Endometrium (tissue), 2 donors: ENCODE measurements around the gene GOSR2.
"Not testable (repeated sequence)": the region's sequence is repeated elsewhere in the genome, so short reads cannot be mapped to it uniquely, and the experiment has no call there.

Experiments
- FAIRE-seq: peaks from 2 replicates; lab custom pipeline; 2012; peaks lifted over from hg19 to GRCh38; lab: Jason Lieb, UNC
- donor health status: control.
- donor health status: control.

GOSR2 gene

DNA sequence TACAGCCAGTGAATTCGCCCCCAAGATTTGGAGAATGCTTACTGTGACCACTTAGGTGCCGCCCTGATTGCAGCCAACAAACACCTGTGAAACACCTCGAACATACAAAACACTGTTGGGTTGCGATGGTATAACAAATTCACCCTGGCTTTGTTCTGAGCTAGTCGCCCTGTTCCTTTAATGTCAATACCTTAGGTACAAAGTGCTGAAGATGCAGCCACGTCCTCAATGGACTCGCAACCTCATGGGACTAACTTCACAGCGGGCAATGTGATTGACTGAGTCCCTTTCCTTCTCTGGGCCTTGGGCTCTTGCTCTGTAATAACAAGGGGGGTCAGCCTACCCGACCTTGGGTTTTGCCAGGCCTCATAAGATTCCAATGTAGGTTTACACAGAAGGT is 28.9 kb upstream of the GOSR2 start:
- FAIRE-seq, result no peak

DNA sequence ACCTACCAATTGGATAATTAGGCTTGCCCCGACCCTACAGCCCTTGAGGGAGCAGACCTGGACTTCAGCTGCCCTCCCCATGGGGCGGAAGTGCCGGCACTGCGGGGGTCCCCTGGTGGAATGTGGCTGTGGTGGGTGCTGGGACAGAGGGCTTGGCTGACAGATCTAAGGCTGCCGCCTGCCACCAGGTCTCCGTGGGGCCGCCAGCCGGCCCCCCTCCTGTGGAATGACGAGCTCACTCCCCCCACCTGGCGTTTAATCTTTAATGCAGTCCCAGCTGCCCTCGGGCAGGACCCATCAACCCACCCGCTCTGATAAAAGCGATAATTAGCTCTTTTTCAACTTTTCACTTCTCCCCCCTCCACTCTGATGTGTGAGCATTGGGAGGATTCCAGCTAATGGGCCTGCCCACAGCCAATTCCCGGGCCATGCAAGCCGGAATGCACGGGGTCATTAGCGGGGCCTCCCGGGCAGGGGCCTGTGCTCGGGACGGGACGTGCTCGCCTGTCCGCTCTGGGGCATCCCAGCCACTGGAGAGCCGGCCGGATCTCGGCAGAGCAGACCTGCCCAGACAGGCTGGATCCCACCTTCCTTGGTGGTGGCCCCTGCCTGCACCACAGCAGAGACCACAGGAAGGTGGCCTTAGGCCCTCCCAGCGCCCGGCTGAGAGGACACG is 28.3 kb upstream of the GOSR2 start:
- no peak for FAIRE-seq

DNA sequence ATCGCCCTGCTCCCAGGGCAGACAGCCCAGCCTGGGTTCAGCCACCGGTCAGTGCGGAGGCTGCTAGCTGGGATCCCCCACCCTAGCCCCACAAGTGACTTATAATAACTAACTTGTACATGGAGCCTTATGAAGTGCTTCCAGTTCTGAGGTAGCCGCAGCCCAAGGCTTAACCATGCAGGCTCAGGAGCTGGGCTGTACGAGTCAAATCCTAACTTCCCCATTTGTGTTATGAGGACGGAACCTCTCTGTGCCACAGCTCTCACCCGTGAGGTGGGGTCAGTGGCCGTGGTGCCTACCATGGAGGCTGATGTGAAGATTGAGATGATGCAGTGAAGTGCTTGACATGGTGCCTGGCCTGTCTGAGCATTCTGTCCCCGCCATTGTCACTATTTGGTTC is 27.8 kb upstream of the GOSR2 start:
- FAIRE-seq, result no peak

DNA sequence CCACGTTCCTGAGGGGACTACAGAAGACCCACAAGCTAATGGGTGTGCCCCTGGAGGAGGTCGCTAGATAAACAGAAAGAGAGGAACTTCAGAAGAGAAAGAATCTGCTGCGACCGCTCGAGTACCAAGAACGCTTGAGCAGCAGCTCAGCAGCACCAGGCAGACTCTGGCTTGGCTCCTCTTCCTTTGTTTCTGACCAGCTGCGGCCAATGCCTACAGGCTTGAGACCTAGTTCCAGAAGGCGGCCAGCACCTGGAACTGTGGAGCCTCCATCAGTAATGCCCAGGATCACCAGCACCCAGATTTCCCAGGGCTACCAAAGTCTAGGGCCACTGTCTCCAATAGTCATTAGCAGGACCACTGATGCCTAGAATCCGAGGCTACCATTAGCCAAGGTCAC is 26.0 kb upstream of the GOSR2 start:
- no peak for FAIRE-seq

DNA sequence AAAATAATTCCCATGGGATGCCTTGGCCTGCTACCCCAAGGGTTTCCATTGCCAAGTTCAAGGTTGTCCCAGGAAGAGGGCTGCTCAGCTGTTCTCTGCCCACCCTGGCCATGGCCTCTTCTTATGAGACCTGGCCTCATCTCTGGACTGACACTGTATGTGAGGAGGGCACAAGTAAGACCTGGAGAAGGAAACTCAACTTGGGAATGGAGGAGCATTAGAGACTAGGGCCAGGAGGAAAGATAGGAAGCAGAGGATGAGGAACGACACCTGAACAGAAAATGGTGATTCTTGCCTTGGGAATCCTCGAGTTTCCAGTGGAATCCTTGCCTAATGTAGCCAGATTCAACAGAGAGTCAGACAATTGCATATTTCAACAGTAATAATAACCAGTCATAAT is 24.6 kb upstream of the GOSR2 start:
- no peak for FAIRE-seq

DNA sequence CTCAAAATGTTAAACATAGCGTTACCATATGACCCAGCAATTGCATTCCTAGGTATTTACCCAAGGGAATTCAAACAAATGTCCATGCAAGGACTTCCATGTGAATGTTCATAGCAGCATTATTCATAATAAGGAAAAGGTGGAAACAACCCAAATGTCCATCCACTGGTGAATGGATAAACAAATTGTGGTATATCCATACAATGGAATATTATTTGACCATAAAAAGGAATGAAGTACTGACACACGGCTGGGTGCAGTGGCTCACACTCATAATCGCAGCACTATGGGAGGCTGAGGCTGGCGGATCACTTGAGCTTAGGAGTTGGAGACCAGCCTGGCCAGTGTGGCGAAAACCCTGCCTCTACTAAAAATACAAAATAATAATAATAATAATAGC is 24.1 kb upstream of the GOSR2 start:
- no peak for FAIRE-seq

DNA sequence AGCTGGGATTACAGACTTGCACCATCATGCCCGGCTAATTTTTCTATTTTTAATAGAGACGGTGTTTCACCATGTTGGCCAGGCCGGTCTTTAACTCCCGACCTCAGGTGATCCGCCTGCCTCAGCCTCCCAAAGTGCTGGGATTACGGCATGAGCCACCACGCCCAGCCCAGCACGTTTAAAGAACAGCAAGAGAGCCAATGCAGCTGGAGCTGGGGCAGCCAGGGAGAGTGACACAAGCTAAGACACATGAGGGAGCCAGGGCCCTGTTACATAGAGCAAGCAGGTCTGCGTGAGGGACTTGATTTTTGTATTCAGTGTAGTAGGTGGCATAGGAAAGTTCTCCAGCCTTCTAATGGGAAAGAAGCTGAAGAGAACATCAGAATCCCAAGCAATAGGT is 21.7 kb upstream of the GOSR2 start:
- FAIRE-seq, result no peak

DNA sequence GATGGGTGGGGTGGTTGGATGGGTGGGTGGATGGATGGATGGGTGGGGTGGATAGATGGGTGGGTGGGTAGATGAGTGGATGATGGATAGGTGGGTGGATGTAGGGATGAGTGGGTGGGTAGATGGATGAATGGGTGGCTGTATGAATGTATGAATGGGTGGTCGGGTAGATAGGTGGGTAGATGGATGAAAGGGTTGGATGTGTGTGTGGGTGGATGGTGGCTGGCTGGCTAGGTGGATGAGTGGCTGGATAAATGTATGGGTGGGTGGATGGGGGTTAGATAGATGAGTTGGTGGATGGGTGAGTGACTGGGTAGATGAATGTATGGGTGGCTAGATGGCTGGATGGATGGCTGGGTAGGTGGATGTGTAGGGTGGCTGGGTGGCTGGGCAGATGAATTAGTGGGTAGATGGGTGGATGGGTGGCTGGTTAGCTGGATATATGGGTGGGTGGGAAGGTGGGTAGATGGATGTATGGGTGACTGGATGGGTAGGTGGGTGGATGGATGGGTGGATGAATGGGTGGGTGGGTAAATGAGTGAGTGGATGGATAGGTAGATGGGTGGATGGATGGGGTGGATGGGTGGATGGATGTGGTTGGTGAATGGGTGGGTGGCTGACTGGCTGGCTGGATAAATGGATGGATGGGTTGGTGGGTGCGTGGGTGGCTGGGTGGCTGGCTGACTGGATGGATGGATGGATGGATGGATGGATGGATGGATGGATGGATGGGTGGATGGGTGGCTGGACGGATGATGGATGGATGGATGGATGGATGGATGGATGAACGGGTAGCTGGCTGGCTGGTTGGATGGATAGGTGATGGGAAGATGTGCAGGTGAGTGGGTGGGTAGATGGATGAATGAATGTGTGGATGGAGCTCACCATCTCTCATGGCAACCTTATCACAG is 18.9 kb upstream of the GOSR2 start:
- FAIRE-seq, result no peak

DNA sequence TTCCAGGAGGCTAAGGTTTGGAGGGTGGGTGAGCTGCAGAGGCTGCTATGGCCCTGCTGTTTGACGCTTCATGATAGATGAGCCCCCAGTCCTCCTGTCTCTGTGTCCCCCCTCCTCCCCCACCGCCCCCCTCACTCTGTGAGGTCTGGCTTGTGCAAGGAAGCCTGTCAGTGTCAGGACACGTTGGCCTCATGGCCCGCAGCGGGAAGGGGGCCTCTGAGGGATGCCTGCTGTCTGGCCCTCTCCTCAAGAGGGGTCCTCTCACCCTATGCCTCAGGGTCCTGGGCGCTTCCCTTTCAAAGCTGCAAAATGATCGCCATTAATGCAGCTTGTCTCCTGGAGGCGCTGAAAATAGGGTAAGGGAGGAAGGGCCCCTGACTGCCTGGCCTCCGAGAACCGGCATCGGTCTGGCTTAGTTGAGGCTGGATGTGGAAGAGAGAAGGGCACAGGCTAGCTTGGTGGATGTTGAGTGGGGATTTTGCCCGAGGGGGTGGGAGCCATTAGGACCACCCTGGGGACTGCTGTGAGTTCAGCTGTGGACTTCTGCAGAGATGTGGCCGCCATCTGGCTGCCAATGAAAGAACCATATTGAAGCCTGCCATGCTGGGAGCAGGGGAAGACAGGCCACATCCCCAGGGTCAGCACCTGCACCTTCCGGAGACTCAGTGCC is 14.8 kb upstream of the GOSR2 start:
- no peak for FAIRE-seq

DNA sequence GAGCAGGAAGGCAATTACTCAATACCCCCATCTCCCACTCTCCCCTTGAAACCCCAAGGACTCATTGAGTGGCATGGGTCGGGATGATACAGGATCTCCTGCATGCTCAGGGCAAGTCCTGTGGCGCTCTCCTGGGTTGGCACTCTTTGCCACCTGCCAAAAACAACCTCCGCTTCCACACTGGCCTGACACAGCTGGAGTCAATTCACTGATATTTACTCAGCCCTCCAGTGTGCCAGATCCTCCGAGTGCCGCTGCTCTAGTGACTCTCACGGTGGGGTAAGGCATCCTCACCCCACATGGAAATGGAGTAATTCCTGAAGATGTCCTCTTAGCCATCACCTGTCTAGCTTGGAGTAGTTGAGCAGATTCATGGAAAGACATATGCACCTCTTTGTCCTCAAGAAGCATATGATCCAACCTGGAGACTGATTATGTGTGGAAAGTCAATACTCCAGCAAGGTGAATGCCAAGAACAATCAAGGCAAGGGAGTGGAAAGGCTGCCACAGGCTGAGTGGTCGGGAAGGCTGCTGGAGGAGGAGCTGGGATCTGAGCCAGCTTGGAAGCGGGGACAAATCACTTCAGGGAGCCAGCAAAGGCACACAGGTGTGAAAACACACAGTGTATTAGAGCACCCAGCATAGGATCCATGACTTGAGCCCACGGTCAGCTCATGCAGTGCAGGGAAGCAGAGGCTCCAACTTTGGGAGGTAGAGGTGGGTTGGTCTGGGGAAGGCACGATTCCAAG is 12.6 kb upstream of the GOSR2 start:
- FAIRE-seq, result no peak

DNA sequence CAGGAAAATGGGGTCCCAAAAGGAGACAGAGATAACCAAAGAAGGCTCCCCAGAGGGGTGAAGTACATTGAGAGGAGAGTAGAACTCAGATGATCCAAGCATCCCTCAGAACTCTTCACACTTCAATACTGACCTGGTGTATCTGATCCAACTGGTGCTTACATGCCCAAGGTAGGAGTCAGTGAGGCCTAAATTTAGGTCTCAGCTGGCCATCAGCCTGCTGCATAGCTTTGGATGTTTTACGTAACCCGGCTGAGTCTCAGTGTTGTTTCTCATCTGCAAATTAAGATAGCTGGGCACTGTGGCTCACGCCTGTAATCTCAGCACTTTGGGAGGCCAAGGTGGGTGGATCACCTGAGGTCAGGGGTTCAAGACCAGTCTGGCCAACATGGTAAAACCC is 11.6 kb upstream of the GOSR2 start:
- FAIRE-seq, result no peak

DNA sequence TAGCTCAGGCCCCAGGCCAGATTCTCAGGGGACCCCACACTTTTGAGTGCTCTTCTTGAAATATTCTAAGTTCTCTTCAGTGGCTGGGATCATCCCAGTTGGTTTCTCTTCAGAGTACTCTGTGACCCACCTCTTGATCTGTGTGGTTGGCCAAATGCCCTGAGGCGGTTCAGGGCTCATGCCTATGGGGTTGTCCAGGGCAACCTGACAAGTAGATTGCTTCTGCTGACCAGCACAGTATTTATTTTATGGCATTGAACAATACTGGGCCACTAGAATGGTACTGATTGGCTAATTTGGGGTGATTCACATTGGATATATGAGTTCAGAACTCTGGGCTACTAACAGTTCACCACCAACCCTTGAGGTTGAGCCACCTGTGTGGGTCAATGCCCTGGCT is 7.4 kb upstream of the GOSR2 start:
- FAIRE-seq, result no peak

DNA sequence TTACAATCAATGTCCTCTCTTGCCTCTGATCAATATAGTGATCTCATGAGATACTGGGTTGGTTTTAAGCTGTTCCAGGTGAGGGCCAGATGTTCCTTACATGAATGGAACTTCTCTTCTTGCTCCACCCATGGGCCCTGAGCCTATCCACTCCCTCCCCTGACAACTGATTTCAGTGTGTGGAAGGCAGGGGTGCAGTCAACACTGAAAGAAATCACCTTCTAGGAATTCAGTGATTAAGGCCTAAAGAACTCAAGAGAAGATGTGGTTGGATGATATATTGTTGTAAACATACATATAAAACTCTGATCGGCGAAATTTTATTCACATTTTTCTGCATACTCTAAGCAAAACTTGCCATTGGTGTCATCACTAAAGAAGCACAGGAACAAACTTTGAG is 6.7 kb upstream of the GOSR2 start:
- no peak for FAIRE-seq

DNA sequence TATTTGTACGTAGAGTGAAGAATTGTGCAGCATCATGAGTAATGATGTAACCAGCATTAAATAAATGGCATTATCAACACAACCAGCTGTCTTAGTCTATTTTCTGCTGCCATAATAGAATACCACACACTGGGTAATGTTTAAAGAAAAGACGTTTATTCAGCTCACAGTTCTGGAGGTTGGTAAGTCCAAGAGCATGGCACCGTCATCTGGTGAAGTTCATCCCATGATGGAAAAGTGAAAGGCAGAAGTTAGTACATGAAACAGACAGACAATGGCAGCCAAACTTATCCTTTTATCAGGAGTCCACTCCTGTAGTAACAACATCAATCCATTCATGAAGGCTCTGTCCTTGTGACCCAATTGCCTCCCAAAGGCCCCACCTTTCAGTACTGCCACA is 6.3 kb upstream of the GOSR2 start:
- no peak for FAIRE-seq

DNA sequence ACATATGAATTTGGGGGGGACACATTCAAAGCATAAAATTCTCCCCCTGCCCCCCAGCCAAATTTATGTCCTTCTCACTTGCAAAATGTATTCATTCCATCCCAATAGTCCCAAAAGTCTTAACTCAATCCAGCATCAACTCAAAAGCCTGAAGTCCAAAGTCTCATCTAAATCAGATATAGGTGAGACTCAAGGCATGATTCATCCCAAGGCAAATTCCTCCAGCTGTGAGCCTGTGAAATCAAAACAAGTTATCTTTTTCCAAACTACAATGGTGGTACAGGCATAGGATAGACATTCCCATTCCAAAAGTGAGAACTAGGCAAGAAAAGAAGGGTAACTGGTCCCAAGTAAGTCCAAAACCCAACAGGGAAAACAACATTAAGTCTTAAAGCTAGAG is 5.9 kb upstream of the GOSR2 start:
- FAIRE-seq, result no peak

DNA sequence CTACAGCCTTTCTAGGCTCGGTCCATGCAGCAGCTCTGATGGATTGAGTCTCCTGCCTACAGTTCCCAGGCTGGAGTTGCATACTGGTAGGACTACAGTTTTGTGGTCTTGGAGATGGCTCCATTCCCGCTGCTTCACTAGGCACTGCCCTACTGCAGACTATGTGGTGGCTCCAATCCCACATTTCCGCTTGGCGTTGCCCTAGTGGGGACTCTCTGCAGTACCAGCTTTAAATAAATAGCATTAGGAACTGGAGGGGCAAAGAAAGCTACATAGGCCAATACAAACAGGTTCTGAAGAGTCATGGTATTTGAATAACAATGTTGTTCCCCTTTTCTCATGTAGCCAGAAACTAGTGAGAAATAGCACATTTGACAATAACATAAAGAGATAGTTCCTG is 5.4 kb upstream of the GOSR2 start:
- FAIRE-seq, result no peak

DNA sequence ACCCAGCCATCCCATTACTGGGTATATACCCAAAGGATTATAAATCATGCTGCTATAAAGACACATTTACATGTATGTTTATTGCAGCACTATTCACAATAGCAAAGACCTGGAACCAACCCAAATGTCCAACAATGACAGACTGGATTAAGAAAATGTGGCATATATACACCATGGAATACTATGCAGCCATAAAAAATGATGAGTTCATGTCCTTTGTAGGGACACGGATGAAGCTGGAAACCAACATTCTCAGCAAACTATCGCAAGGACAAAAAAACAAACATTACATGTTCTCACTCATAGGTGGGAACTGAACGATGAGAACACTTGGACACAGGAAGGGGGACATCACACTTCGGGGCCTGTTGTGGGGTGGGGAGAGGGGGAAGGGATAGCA is 998 bp upstream of the GOSR2 start:
- FAIRE-seq, result not testable (repeated sequence)

DNA sequence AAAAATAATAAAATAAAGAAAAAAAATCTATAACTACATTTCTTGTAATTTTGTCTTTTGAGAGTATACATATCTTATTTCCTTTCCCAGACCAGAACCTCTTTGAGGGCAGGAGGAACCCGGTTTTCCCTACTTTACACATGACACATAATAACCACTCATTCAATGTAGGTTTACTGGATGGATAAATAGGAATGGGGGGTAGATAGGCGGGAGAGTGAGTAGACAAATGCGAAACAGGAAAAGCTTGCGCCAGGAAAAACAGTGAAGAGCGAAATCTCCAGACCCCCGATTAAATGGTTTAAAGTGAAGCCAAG is 515 bp upstream of the GOSR2 start:
- FAIRE-seq, result no peak

DNA sequence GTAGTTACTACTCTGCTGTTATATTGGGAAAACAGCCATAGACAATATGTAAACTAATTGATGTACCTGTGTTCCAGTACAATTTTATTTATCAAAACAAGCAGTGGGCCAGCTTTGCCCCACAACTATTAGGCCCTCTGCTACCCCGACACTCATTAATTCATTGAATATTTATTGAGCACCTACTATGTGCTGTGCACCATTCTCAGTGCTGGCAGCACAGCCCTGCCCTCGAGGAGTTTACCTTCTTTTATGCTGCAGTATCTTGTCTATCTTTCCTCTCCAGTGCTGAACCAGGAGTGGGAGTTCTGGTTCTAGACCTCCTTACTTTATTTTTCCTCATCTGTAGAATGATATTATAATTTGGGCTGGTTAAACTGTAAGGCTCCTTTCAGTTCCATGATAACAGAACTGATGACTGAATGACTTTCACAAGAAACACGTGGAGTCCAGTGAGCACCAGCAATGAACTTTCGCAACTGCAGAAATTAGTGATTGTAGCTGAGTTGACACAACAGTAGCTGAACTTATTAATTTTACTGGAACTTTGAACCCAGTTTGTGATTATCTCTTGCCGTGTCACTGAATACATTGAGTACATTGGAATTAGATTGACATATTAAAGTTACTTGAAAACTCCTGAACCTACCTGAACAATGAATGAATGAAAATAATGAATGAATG is 2.4 kb downstream of the GOSR2 start:
- FAIRE-seq, result no peak

DNA sequence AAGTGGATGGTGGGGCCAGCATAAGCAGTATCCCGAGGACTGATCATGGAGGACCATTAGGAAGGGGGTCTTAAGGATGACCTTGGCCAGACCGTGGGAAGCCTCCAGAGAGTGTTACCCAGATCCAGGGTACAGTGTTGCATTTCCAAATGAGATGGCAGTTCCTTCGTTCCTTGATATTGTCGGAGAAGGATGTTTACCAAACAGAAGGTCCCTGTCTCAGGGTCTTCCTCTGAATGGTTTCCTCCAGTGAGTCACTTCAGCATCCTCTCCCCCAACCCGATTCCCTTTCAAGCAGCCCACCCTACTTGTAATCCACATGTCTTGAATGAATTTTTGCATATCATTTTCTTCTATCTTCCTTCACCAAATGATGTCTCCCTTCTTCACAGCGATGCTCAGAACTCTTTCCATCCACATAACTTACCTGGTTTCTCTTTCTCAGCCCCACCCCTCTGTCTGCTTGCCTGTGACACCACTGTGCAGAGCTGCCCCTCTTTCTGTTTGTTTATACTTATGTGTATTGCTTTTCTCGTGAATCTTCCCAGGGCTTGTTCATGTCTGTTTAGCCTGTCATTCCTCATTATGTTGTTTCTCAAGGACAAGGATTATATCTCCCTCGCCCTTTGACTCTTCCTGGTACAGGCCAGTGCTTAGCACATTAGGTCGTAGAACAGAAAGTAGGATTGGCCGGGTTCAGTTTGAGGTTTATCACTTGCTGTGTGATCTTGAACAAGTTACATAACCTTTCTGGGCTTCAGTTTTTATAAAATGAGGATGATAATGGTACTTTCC is 5.7 kb downstream of the GOSR2 start:
- FAIRE-seq, result no peak

DNA sequence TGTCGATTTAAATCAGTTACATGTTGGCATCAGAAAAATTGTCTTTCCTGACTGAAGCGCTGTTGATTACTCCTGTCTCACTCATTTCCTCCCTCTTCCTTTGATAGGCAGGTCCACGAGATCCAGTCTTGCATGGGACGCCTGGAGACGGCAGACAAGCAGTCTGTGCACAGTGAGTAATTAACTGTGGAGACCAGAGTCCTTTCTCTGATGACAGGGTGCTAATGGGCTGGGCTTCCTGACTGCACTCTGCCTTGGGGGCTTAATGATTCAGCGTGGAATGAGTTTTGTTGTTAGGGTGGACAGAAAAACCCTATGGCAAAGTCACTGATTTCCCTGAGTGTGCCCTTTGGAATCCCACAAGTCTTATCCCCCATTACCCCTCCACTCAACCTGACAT is 6.5 kb downstream of the GOSR2 start:
- no peak for FAIRE-seq
